Mesothelial cell of epicardium (in vitro differentiated cells): ENCODE data around the gene FXYD3. TPM values are rescaled to one million over a fixed set of nuclear protein-coding genes. Genes with fewer than 3 reads are reported as not detected.

Experiments used
- DNase-seq, 2 experiments: peaks; one replicate each; pipeline ENCODE4 v3.0.0; 2021; ENCODE audit warnings: low spot score in 2 of 2; ENCODE audit not compliant: unreplicated experiment in 2 of 2
- H3K27ac Mint-ChIP-seq: 2 replicates; pipeline ENCODE4 v1.8.0; 2021; ENCODE audit warnings: mixed read lengths
- H3K27me3 Mint-ChIP-seq: 2 replicates; pipeline ENCODE4 v1.8.0; 2021; ENCODE audit warnings: low read depth, mixed read lengths
- H3K36me3 Mint-ChIP-seq: 2 replicates; pipeline ENCODE4 v1.8.0; 2021; ENCODE audit warnings: mixed read lengths
- H3K4me1 Mint-ChIP-seq: 2 replicates; pipeline ENCODE4 v1.8.0; 2021; ENCODE audit warnings: mixed read lengths
- H3K4me3 Mint-ChIP-seq: 2 replicates; pipeline ENCODE4 v1.8.0; 2021; ENCODE audit warnings: mild to moderate bottlenecking, moderate library complexity, mixed read lengths
- H3K9me3 Mint-ChIP-seq: 2 replicates; pipeline ENCODE4 v1.8.0; 2021; ENCODE audit warnings: mixed read lengths
- CTCF ChIP-seq: fragments of 200-600 bp; sonication (generic); IDR thresholded peaks from one replicate; pipeline ENCODE4 v1.5.0; 2021; ENCODE audit warnings: antibody characterized with exemption; ENCODE audit not compliant: unreplicated experiment
- total RNA-seq: library from RNA; stranded (reverse); gene quantifications from 3 replicates; pipeline ENCODE4 v1.2.1, GENCODE V29; 2021

The FXYD3 gene
- total RNA-seq, 1 donor from 2014 or later: 5.5 TPM

DNA sequence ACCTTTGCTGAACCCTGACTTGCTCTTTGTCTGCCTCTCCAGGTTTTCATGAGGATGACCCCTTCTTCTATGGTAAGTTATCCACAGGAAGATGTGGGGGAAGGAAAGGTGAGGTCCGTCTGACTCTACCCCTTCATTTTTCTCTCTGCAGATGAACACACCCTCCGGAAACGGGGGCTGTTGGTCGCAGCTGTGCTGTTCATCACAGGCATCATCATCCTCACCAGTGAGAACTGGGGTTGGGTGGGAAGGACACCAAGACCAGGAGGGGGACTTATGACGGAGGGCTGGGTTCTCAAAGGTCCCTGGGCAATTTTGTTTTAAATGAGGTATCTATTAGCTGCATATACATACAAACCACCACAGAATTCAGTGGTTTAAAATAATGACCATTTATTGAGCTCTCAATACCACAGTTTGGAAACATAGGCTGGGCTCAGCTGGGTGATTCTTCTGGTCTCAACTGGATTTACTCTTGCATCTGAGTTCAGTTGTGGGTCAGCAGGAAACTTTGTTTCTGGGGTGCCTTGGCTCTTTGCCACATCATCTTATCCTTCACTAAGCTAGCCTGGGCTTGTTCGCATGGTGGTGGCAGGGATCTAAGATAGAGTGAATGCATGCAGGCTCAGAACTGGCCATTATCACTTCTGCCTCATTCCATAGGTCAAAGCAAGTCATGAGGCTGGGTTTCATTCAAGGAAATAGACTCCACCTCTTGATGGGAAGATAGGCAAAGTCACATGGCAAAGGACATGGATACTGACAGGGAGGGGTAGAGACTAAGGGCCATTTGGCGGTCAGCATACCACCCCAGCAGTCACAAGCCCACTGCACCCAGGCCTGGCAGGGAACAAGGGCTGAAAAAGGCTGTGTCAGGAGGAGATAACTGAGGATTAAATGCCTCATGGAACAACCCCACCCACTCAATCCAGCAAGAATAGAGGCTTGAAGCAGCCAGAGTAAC, 50.8 kb downstream of the FXYD3 start:
- no peaks in the 10 kb centered on the region for H3K27me3 Mint-ChIP-seq
- no peak overlapping the region for H3K4me3 Mint-ChIP-seq
- no peak for TF ChIP-seq CTCF
- H3K36me3 Mint-ChIP-seq: peaks cover 36% of the 10 kb centered on the region
- no peak overlapping the region for H3K27ac Mint-ChIP-seq
- no peaks in the 10 kb centered on the region for H3K4me1 Mint-ChIP-seq
- DNase-seq: no peak
- H3K9me3 Mint-ChIP-seq: peaks cover 33% of the 10 kb centered on the region

DNA sequence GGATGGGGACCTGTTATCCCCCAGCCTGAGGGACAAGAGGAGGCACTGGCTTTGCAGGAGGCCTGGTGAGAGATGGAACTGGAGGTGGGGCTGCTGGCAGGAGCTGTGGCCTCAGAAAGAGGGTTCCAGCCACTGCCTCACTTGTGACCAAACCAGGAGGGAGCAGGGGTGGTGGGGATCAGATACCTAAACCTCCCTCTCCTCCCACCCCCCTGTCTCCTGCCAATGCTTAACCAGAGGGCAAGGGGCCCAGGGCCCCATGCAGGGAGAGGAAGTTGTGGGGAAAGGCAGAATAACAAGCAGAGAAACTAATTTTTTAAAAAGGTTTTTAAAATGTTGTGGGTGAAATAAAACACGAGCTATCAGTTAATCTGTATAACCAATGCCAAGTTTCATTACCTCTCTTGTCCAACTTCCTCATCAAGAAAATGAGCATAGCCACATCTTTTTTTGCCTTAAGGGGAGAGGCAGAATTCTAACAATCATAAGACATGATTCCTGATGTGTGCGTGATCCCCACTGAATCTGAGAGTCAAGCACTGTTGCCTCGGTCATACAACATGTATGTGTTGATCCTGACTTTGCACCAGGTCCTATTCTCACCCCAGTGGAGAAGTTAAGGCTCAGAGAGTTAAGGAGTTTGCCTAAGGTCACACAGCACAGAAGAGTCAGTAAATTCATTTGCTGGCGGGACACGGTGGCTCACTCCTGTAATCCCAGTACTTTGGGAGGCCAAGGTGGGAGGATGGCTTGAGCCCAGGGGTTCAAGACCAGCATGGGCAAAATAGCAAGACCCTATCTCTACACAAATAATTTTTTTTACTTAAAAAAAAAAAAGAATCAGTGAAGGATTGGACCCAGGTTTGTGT, 51.9 kb downstream of the FXYD3 start:
- no peak overlapping the region for H3K27ac Mint-ChIP-seq
- H3K36me3 Mint-ChIP-seq: peaks cover 33% of the 10 kb centered on the region
- H3K27me3 Mint-ChIP-seq: no peaks in the 10 kb centered on the region
- H3K4me1 Mint-ChIP-seq: no peaks in the 10 kb centered on the region
- TF ChIP-seq CTCF: no peak
- no peak overlapping the region for H3K4me3 Mint-ChIP-seq
- H3K9me3 Mint-ChIP-seq: peaks cover 28% of the 10 kb centered on the region
- DNase-seq: no peak

GRCh38 chr19:35168196-35168595, 52.6 kb downstream of the FXYD3 start:
- Mint-ChIP-seq H3K9me3 (peaks cover 28% of the 10 kb centered on the region), H3K36me3 (peaks cover 30% of the 10 kb centered on the region), H3K27ac (no peak overlapping the region), H3K4me1 (no peaks in the 10 kb centered on the region), H3K27me3 (no peaks in the 10 kb centered on the region), H3K4me3 (no peak overlapping the region)
- DNase-seq: no peak
- no peak for TF ChIP-seq CTCF

DNA sequence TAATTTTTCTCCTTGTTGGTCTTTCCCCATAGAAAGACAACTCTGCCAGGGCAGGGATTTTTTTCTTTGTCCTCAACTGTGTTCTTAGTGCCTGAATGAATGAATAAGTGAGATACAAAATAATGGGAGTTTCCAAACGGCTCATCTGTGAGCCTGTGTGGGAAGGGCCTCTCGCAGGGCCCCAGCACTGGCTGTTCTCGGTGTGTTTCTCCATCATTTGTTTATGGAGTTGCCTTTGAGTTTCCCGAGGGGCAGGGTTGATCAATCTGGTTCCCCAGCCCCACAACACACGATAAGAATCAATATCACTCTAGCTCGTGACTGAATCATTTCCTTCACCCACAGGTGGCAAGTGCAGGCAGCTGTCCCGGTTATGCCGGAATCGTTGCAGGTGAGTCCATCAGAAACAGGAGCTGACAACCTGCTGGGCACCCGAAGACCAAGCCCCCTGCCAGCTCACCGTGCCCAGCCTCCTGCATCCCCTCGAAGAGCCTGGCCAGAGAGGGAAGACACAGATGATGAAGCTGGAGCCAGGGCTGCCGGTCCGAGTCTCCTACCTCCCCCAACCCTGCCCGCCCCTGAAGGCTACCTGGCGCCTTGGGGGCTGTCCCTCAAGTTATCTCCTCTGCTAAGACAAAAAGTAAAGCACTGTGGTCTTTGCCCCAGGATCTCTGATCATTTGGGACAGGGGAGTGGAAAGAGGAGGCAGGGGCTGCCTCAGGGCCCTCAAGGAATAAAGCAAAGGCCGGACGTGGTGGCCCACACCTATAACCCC, 53.8 kb downstream of the FXYD3 start:
- no peak overlapping the region for H3K4me3 Mint-ChIP-seq
- no peak for DNase-seq
- H3K9me3 Mint-ChIP-seq: peaks cover 21% of the 10 kb centered on the region
- TF ChIP-seq CTCF: no peak
- H3K27me3 Mint-ChIP-seq: no peaks in the 10 kb centered on the region
- no peaks in the 10 kb centered on the region for H3K4me1 Mint-ChIP-seq
- peaks cover 22% of the 10 kb centered on the region for H3K36me3 Mint-ChIP-seq
- no peak overlapping the region for H3K27ac Mint-ChIP-seq

- peaks cover 15% of the 10 kb centered on the region for H3K9me3 Mint-ChIP-seq
- H3K4me3 Mint-ChIP-seq: no peak overlapping the region
- peaks cover 17% of the 10 kb centered on the region for H3K36me3 Mint-ChIP-seq
- DNase-seq: no peak
- TF ChIP-seq CTCF: no peak
- no peaks in the 10 kb centered on the region for H3K4me1 Mint-ChIP-seq
- H3K27ac Mint-ChIP-seq: no peak overlapping the region
- H3K27me3 Mint-ChIP-seq: no peaks in the 10 kb centered on the region
Measured at GRCh38 chr19:35170359-35171061, 54.9 kb downstream of the FXYD3 start.
